Sigmoid colon (tissue), 7 donors: ENCODE results near the gene MCC. TPM values are rescaled to one million over a fixed set of nuclear protein-coding genes. Genes with fewer than 3 reads are reported as not detected.

Experiments used
- DNase-seq: peaks from one replicate; pipeline ENCODE4 v3.0.0-alpha.2; 2019
- H3K27ac ChIP-seq, 4 donors: fragments of 200-600 bp; sonication (generic); one replicate each; pipeline ENCODE4 v1.5.1; 2016 to 2019; ENCODE audit warnings: mild to moderate bottlenecking in 1 of 4
- H3K27me3 ChIP-seq, 3 donors: fragments of 200-600 bp; sonication (generic); one replicate each; pipeline ENCODE4 v1.5.1; 2019; ENCODE audit warnings: mild to moderate bottlenecking in 1 of 3
- H3K36me3 ChIP-seq, 4 donors: fragments of 200-600 bp; sonication (generic); one replicate each; pipeline ENCODE4 v1.5.1; 2016 to 2019
- H3K4me1 ChIP-seq, 4 donors: fragments of 200-600 bp; sonication (generic); one replicate each; pipeline ENCODE4 v1.5.1; 2017 to 2019
- H3K4me3 ChIP-seq, 4 donors: fragments of 200-600 bp; sonication (generic); one replicate each; pipeline ENCODE4 v1.5.1; 2017 to 2019; ENCODE audit warnings: mild to moderate bottlenecking in 2 of 4, moderate library complexity in 1 of 4
- H3K9me3 ChIP-seq, 4 donors: fragments of 200-600 bp in 3 of 4; sonication (generic) in 3 of 4; one replicate each; pipeline versions ENCODE4 v1.5.1 to v1.6.1; 2013 to 2019
- CTCF ChIP-seq, 4 experiments: fragments of 450-650 bp in 3 of 4; fragments of 200-600 bp in 1 of 4; IDR thresholded peaks; one replicate each; pipeline ENCODE4 v1.5.1; 2016 to 2019; ENCODE audit warnings: antibody characterized with exemption in 4 of 4, mild to moderate bottlenecking in 3 of 4, moderate library complexity in 2 of 4
- EP300 ChIP-seq, 4 donors: sonication (generic); formaldehyde crosslinking; IDR thresholded peaks; one replicate each; pipeline ENCODE4 v1.6.1; 2017; ENCODE audit warnings: antibody characterized with exemption in 4 of 4
- POLR2A ChIP-seq, 2 donors: fragments of 450-650 bp; IDR thresholded peaks; one replicate each; pipeline ENCODE4 v1.6.1; 2016; ENCODE audit warnings: antibody characterized with exemption in 2 of 2, mild to moderate bottlenecking in 2 of 2, moderate library complexity in 2 of 2
- POLR2AphosphoS5 ChIP-seq, 4 donors: sonication (generic); formaldehyde crosslinking; IDR thresholded peaks; one replicate each; pipeline ENCODE4 v1.6.1; 2017; ENCODE audit warnings: antibody characterized with exemption in 4 of 4
- WGBS, 2 donors: extraction: QIAGEN DNeasy Blood & Tissue Kit; methylation state at CpG; one replicate each; pipeline ENCODE4 v1.1.7; 2013; 5-methylcytosine and 5-hydroxymethylcytosine counted together
- intact Hi-C: fragments of 100-400 bp; cut with DNase I; formaldehyde crosslinking; loops from one replicate; pipeline ENCODE4 v1.15.1; 2023
- polyA plus RNA-seq, 3 donors: library from polyadenylated mRNA; stranded (reverse); fragments of 200-250 nt; gene quantifications; one replicate each; pipeline ENCODE4 v1.2.3, GENCODE V29; 2013
- total RNA-seq, 4 donors: library from RNA; depleted of rRNA; stranded (reverse); fragments of >200 nt; gene quantifications; one replicate each; pipeline ENCODE4 v1.1.0, GENCODE V29; 2016
- donor health status: healthy with polysubstance abuse.
- donor health status: Bipolar disorder and iron deficiency.
- donor health status: healthy.

Gene MCC
- total and polyA plus RNA-seq, 7 donors: 0.69 to 14.0 (median 9.1) TPM

- 95 to 96% methylated on average over 1 of the region's 1 CpG for WGBS, 2 donors
- Histone ChIP-seq H3K9me3 (no peaks in the 10 kb centered on the region), H3K4me3 (no peak overlapping the region), H3K27me3 (no peaks in the 10 kb centered on the region), H3K36me3 (no peaks in the 10 kb centered on the region), H3K27ac (no peak overlapping the region), H3K4me1 (peaks cover 0 to 3% (median 0%) of the 10 kb centered on the region in 4 donors)
- no peak for TF ChIP-seq POLR2AphosphoS5 (IDR thresholded peaks at IDR 0.05)
- no peak for TF ChIP-seq CTCF (IDR thresholded peaks at IDR 0.05)
- no peak for TF ChIP-seq POLR2A (IDR thresholded peaks at IDR 0.05)
- no peak for TF ChIP-seq EP300 (IDR thresholded peaks at IDR 0.05)
- DNase-seq: no peak
- intact Hi-C loops: no loop called here
Measured at GRCh38 chr5:113038136-113038535, 450.1 kb downstream of the MCC start.

GRCh38 chr5:113036826-113037225 is 451.4 kb downstream of the MCC start:
- H3K27me3 ChIP-seq: no peaks in the 10 kb centered on the region
- intact Hi-C loops: no loop called here
- WGBS, 2 donors: 95 to 97% methylated on average over 1 of the region's 1 CpG
- no peak for TF ChIP-seq POLR2A (IDR thresholded peaks at IDR 0.05)
- TF ChIP-seq POLR2AphosphoS5 (IDR thresholded peaks at IDR 0.05): no peak
- no peak for TF ChIP-seq CTCF (IDR thresholded peaks at IDR 0.05)
- DNase-seq: no peak
- peaks cover 0 to 9% (median 0%) of the 10 kb centered on the region in 4 donors for H3K4me1 ChIP-seq
- H3K36me3 ChIP-seq: no peaks in the 10 kb centered on the region
- no peaks in the 10 kb centered on the region for H3K9me3 ChIP-seq
- H3K27ac ChIP-seq: no peak overlapping the region
- H3K4me3 ChIP-seq: no peak overlapping the region

GRCh38 chr5:113036321-113036720 is 451.9 kb downstream of the MCC start:
- H3K36me3 ChIP-seq: no peaks in the 10 kb centered on the region
- no peaks in the 10 kb centered on the region for H3K9me3 ChIP-seq
- WGBS, 2 donors: 95 to 97% methylated on average over 4 of the region's 4 CpGs
- H3K27me3 ChIP-seq: no peaks in the 10 kb centered on the region
- DNase-seq: no peak
- H3K27ac ChIP-seq: no peak overlapping the region
- intact Hi-C loops: no loop called here
- H3K4me1 ChIP-seq: peaks cover 0 to 9% (median 0%) of the 10 kb centered on the region in 4 donors
- TF ChIP-seq EP300 (IDR thresholded peaks at IDR 0.05) (no peak), POLR2A (IDR thresholded peaks at IDR 0.05) (no peak)
- no peak overlapping the region for H3K4me3 ChIP-seq

- Histone ChIP-seq H3K9me3 (no peaks in the 10 kb centered on the region), H3K4me3 (no peak overlapping the region), H3K27me3 (no peaks in the 10 kb centered on the region), H3K36me3 (no peaks in the 10 kb centered on the region), H3K27ac (no peak overlapping the region), H3K4me1 (peaks cover 0 to 9% (median 0%) of the 10 kb centered on the region in 4 donors)
- no peak for TF ChIP-seq POLR2AphosphoS5 (IDR thresholded peaks at IDR 0.05)
- TF ChIP-seq EP300 (IDR thresholded peaks at IDR 0.05): no peak
- TF ChIP-seq CTCF (IDR thresholded peaks at IDR 0.05): no peak
- no peak for TF ChIP-seq POLR2A (IDR thresholded peaks at IDR 0.05)
- 85 to 90% methylated on average over 1 of the region's 1 CpG for WGBS, 2 donors
- intact Hi-C loops: no loop called here
- DNase-seq: no peak
Measured at GRCh38 chr5:113035096-113035495, 453.2 kb downstream of the MCC start.

- no peaks in the 10 kb centered on the region for H3K27me3 ChIP-seq
- no peak overlapping the region for H3K4me3 ChIP-seq
- no peaks in the 10 kb centered on the region for H3K9me3 ChIP-seq
- intact Hi-C loops: no loop called here
- no peak overlapping the region for H3K27ac ChIP-seq
- H3K4me1 ChIP-seq: peaks cover 0 to 9% (median 0%) of the 10 kb centered on the region in 4 donors
- 93 to 94% methylated on average over 13 of the region's 13 CpGs for WGBS, 2 donors
- TF ChIP-seq POLR2AphosphoS5 (IDR thresholded peaks at IDR 0.05): no peak
- TF ChIP-seq CTCF (IDR thresholded peaks at IDR 0.05): no peak
- TF ChIP-seq EP300 (IDR thresholded peaks at IDR 0.05): no peak
- no peak for TF ChIP-seq POLR2A (IDR thresholded peaks at IDR 0.05)
- no peaks in the 10 kb centered on the region for H3K36me3 ChIP-seq
- no peak for DNase-seq
Measured at GRCh38 chr5:113034182-113034773, 454.0 kb downstream of the MCC start.
